ENCODE data around the gene PHLPP2.

PHLPP2 gene

DNA sequence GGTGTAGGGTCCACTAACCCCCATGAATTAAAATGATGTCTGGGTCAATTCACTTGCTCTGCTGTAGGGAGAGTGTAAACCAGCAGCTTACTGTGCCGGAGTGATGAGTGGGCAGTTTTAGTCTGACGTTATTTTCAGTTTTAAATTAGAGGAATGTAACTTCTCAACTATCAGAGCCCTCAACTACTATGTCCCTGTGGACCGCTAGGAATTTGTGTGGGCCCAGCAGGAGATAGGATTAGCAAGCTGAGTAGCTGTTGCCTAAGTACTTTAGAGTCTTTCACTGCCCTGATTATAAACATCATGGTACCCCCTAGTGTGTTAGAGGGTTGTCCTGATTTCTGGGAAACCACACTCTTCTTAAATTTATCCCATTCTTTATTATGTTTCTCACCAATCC is 87.1 kb downstream of the PHLPP2 start:
- H4K20me1 ChIP-seq (ENCODE audit: insufficient read depth, low read length, poor library complexity, severe bottlenecking) = no peaks in the 10 kb centered on the region
- H3K4me2 ChIP-seq (ENCODE audit: low read depth, low read length, poor library complexity, severe bottlenecking) = no peak overlapping the region
- H3K79me2 ChIP-seq (ENCODE audit: insufficient read depth, low read length) = no peaks in the 10 kb centered on the region
- TF ChIP-seq, protein P1, sequence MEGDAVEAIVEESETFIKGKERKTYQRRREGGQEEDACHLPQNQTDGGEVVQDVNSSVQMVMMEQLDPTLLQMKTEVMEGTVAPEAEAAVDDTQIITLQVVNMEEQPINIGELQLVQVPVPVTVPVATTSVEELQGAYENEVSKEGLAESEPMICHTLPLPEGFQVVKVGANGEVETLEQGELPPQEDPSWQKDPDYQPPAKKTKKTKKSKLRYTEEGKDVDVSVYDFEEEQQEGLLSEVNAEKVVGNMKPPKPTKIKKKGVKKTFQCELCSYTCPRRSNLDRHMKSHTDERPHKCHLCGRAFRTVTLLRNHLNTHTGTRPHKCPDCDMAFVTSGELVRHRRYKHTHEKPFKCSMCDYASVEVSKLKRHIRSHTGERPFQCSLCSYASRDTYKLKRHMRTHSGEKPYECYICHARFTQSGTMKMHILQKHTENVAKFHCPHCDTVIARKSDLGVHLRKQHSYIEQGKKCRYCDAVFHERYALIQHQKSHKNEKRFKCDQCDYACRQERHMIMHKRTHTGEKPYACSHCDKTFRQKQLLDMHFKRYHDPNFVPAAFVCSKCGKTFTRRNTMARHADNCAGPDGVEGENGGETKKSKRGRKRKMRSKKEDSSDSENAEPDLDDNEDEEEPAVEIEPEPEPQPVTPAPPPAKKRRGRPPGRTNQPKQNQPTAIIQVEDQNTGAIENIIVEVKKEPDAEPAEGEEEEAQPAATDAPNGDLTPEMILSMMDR (conservative IDR thresholded peaks at IDR 0.05; ENCODE audit: low read length) = no peak
- no peak for TF ChIP-seq EZH2phosphoT487 (IDR thresholded peaks at IDR 0.05; ENCODE audit: borderline replicate concordance)
- no peaks in the 10 kb centered on the region for H3K36me3 ChIP-seq (ENCODE audit: insufficient read depth, low read length)
- H3K9me3 ChIP-seq (ENCODE audit: insufficient read depth, low read depth, low read length) = no peaks in the 10 kb centered on the region
- H3K9ac ChIP-seq (ENCODE audit: low read depth, low read length, poor library complexity, severe bottlenecking) = no peak overlapping the region
- no peaks in the 10 kb centered on the region for H3F3A ChIP-seq (ENCODE audit: low read depth)
- no peaks in the 10 kb centered on the region for H3K4me1 ChIP-seq (ENCODE audit: insufficient read depth, low read length, poor library complexity, severe bottlenecking)
- H3K27me3 ChIP-seq (ENCODE audit: insufficient read depth, low read length, poor library complexity, severe bottlenecking) = no peaks in the 10 kb centered on the region
- no peak overlapping the region for H2AFZ ChIP-seq (ENCODE audit: low read length)
- H3K4me3 ChIP-seq (ENCODE audit: low read length, poor library complexity, severe bottlenecking) = no peak overlapping the region
- H3K9me2 ChIP-seq (replicated peaks; ENCODE audit: low read depth, low read length) = no peaks in the 10 kb centered on the region

DNA sequence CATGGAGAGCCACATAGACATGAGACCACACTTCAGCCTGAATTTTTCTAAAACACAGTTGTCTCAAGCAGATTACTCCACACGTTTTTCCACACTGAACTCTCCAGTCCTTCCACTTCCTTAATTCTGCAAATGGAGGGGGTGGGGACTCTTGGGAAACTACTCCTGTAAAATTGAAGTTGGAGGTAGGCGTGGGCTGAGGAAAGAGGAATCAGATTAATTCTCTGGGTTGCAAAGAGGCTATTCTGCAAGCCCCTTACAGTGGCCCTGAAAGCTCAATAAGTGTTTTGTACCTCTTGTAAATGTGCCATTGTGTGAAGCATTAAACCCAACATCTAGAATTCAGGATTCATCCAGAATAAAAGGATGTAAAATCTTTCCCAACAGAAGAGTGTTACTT is 88.9 kb downstream of the PHLPP2 start:
- no peak overlapping the region for H3K9ac ChIP-seq (ENCODE audit: low read depth, low read length, poor library complexity, severe bottlenecking)

DNA sequence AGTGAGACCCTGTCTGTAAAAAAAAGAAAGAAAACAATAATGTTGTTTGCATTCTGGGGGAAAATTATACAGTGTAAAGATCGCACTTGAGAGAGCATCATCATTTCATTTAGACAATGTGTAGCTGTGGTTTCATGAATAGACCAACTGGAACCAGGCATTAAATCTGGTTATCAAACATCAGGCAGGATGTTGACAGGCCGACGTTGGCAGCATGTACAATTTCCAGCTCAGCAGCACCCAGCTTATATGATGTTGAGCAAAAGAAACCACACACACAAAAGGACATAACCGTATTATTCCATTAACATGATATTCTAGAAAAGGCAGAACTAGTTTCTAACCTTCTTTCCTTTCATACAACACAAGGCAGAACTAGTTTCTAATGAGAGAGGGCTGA is 92.7 kb downstream of the PHLPP2 start:
- Histone ChIP-seq H3K9ac (ENCODE audit: low read depth, low read length, poor library complexity, severe bottlenecking) (no peak overlapping the region), H3F3A (ENCODE audit: low read depth) (no peaks in the 10 kb centered on the region), H3K4me2 (ENCODE audit: low read depth, low read length, poor library complexity, severe bottlenecking) (no peak overlapping the region), H2AFZ (ENCODE audit: low read length) (no peak overlapping the region), H3K27me3 (ENCODE audit: insufficient read depth, low read length, poor library complexity, severe bottlenecking) (no peaks in the 10 kb centered on the region), H3K9me3 (ENCODE audit: insufficient read depth, low read depth, low read length) (no peaks in the 10 kb centered on the region), H3K36me3 (ENCODE audit: insufficient read depth, low read length) (no peaks in the 10 kb centered on the region), H3K4me1 (ENCODE audit: insufficient read depth, low read length, poor library complexity, severe bottlenecking) (no peaks in the 10 kb centered on the region), H3K79me2 (ENCODE audit: insufficient read depth, low read length) (no peaks in the 10 kb centered on the region), H4K20me1 (ENCODE audit: insufficient read depth, low read length, poor library complexity, severe bottlenecking) (no peaks in the 10 kb centered on the region), H3K4me3 (ENCODE audit: low read length, poor library complexity, severe bottlenecking) (no peak overlapping the region), H3K9me2 (replicated peaks; ENCODE audit: low read depth, low read length) (no peaks in the 10 kb centered on the region)
- no peak for TF ChIP-seq EZH2phosphoT487 (IDR thresholded peaks at IDR 0.05; ENCODE audit: borderline replicate concordance)
- TF ChIP-seq, protein P1 (conservative IDR thresholded peaks at IDR 0.05; ENCODE audit: low read length) = no peak

More for the DNA sequence above, 88.9 kb downstream of the PHLPP2 start:
- no peaks in the 10 kb centered on the region for H3K27me3 ChIP-seq (ENCODE audit: insufficient read depth, low read length, poor library complexity, severe bottlenecking)
- TF ChIP-seq EZH2phosphoT487 (IDR thresholded peaks at IDR 0.05; ENCODE audit: borderline replicate concordance) = no peak
- TF ChIP-seq, protein P1 (conservative IDR thresholded peaks at IDR 0.05; ENCODE audit: low read length) = no peak
- H3K9me2 ChIP-seq (replicated peaks; ENCODE audit: low read depth, low read length) = no peaks in the 10 kb centered on the region
- no peaks in the 10 kb centered on the region for H3F3A ChIP-seq (ENCODE audit: low read depth)
- H3K4me1 ChIP-seq (ENCODE audit: insufficient read depth, low read length, poor library complexity, severe bottlenecking) = no peaks in the 10 kb centered on the region
- no peak overlapping the region for H3K4me2 ChIP-seq (ENCODE audit: low read depth, low read length, poor library complexity, severe bottlenecking)
- H3K79me2 ChIP-seq (ENCODE audit: insufficient read depth, low read length) = no peaks in the 10 kb centered on the region
- H4K20me1 ChIP-seq (ENCODE audit: insufficient read depth, low read length, poor library complexity, severe bottlenecking) = no peaks in the 10 kb centered on the region
- H3K36me3 ChIP-seq (ENCODE audit: insufficient read depth, low read length) = no peaks in the 10 kb centered on the region
- H3K4me3 ChIP-seq (ENCODE audit: low read length, poor library complexity, severe bottlenecking) = no peak overlapping the region
- H3K9me3 ChIP-seq (ENCODE audit: insufficient read depth, low read depth, low read length) = no peaks in the 10 kb centered on the region
- no peak overlapping the region for H2AFZ ChIP-seq (ENCODE audit: low read length)
